ENCODE measurements around the gene VIPR2.
"Not testable (repeated sequence)": the region's sequence is repeated elsewhere in the genome, so short reads cannot be mapped to it uniquely, and the experiment has no call there.

VIPR2 gene

DNA sequence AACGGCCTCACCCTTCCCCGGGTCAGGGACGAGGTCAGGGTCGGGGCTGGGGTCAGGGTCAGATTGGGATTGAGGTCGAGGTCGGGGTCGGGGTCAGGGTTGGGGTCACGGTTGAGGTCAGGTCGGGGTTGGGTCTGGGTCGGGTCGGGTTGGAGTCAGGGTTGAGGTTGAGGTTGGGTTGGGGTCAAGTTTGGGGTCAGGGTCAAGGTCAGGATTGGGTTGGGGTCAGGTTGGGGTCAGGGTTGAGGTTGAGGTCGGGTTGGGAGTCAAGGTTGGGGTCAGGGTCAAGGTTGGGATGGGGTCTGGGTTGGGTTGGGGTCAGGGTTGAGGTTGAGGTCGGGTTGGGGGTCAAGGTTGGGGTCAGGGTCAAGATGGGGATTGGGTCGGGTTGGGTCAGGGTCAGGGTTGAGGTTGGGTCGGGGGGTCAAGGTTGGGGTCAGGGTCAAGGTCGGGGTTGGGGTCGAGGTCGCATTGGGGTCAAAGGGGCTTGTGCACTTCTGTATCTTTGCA lies 131.4 kb downstream of the VIPR2 start:
- DNase-seq: peak in 1 of 51 donors; percentile 22

GRCh38 chr7:159012353-159013069 lies 132.2 kb downstream of the VIPR2 start:
- peak in 31 of 51 donors; percentile 7 to 73 (median 51) for DNase-seq

DNA sequence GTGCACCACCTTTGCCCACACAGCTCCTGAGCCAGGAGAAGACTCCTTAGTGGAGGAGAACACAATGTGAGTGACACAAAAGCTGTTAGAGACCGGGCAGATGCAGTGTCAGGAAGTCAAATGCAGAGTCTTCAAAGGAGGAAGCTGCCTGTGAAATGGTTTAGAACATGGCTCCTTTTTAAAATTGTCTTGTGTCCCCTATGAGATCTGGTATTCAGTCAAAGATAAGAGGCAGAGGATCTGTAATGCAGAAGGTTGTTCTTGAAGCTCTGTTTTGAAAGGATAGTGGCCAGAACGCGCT lies 133.0 kb downstream of the VIPR2 start:
- DNase-seq: no peak

- no peak for DNase-seq
Measured at GRCh38 chr7:159010937-159011721, 133.5 kb downstream of the VIPR2 start.

DNA sequence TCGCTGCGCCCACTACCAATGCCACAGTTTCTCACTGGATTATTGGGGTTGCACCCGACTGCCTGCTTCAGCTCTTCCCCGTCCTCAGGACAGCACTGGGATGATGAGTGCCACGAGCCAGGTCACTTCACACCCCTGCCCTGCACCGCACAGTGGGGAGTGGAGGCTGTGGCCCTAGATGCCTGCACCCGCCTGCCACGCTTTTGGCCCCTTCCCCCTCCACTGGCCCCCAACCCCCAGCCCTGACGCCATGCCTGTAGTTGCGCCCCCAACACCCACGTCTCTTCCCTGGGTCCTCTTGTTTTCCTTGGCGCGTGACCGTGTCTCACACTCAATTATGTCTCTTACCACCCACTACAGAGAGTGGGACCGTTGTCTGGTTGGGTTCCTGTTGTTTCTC lies 134.3 kb downstream of the VIPR2 start:
- DNase-seq: no peak

GRCh38 chr7:159009951-159010350 lies 134.7 kb downstream of the VIPR2 start:
- no peak for DNase-seq

GRCh38 chr7:159008417-159008816 lies 136.2 kb downstream of the VIPR2 start:
- DNase-seq: no peak

DNA sequence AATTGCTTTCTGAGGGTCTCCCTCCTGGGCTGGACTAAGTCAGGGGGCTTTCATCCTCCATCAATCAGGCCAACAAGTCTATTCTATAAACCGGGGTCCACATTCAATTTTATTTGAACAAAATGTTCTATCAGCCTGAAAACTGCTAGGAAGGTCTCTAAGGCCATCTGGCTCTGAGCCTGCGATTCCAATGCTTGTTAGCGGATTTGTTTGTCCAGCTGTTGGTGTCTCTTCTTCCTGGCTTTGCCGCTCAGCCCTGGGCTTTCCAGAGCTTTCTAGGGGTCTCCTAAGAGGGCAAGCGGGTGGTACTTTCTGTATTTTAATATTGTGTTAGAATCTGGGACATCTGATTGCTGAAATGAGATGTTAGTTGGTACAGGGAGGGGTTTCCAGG lies 136.7 kb downstream of the VIPR2 start:
- DNase-seq: no peak

- peak in 4 of 51 donors; percentile 31 to 46 (median 38) for DNase-seq
Measured at GRCh38 chr7:159007364-159007995, 137.2 kb downstream of the VIPR2 start.

- no peak for DNase-seq
Measured at GRCh38 chr7:159006610-159007130, 138.0 kb downstream of the VIPR2 start.

- not testable (repeated sequence) for DNase-seq
Measured at GRCh38 chr7:159006022-159006609, 138.6 kb downstream of the VIPR2 start.

DNA sequence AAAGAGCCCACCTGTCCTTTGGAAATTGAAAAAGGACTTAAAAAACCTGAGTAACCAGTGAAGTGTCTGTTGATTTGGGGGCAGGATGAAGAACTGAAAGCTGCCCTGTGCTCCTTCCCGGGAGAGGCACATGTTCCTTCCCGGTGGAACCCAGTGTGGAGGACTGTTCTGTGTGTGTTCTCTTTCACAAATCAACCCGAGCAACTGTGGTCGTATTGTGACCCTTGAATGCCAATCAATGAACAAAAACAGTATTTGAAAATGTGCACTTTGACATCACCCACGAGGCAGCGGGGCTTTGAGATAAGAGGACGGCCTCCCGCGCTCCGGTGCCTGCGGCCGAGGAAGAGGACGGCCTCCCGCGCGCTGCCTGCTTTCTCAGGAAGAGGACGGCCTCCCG lies 139.0 kb downstream of the VIPR2 start:
- no peak for DNase-seq

- no peak for DNase-seq
Measured at GRCh38 chr7:159004411-159004810, 140.3 kb downstream of the VIPR2 start.

DNA sequence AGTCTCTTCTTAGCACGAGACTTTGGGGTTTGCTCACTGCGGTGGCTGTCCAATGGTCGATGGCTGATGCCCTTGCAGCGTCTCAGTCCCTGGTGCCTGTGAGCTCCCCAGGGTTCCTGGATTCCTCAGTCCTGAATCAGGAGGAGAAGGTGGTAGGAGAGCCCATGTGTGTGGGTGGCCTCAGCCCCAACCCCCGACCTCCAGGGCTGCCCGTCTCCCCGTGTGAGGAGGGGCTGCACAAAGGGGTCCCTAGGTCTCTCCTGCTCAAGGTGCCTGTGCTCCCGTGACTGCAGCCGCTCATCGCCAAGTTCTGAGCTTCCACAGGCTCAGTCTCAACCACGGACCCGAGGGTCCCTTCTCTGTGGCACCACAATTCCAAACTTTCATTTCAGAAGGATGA lies 142.9 kb downstream of the VIPR2 start:
- DNase-seq: no peak

DNA sequence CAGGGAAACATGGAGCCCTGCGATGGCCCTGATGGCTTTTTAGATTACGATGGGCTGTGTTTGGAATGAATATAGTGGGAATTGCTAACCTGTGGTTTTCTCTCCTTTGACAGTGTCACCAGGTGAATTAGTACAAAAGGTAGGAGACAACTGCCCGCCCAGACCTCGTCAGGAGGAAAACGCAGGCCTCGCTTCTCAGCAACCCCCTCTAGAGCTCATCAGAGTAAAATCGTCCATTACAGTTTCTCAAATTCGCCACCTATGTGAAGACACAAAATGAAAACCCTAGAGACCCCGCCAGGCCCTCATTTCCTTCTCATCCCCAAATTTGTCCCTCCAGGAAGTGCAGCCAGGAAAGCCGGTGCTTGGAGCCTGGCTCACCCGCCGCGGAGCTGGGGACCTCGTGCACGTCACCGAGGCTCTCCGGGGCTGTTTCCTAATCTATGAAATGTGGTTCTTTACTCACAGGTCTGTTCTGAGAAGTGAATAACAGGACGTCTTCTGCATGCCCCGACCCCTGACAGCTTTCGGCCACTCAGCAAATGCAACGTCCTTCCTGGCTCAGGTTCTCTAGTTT lies 143.7 kb downstream of the VIPR2 start:
- no peak for DNase-seq

DNA sequence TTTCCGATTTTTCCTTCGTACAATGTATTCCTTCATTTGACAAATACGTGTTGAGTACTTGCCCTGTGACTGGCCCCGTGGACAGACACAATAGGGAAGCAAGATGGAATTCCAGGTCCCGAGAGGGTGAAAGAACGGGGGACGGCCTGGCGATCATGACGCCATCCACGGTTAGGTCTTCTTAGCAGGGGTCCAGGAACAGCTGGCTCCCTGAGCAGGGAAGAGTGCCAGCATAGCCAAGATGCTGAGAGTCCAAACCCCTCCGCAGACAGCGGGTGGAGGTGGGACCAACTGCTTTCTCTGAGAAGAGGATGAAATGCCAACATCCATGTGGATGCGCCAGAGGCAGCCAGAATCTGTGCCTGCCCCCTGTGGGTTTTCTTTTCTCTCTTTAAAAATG lies 144.6 kb downstream of the VIPR2 start:
- no peak for DNase-seq

DNA sequence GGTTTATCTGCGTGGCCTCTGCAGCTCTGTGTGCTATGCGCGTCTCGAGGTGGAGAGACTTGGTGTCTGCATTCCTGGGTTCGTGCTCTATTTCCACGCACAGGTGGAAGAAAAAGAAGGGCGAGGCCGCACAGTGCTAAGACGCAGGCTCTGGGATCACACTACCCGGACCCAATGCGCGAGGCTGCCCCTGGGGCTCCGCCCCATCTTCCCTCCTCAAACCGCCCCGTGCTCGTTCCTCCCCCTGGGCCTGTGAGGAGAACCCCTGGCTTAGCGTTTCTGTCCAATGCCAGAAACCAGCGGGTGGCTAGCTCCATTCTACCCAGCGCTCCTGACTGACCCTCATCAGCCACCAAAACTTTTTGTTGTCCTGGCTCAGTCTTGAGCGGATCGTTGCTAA lies 145.2 kb downstream of the VIPR2 start:
- no peak for DNase-seq

- DNase-seq: not testable (repeated sequence)
Measured at GRCh38 chr7:158998261-158998660, 146.4 kb downstream of the VIPR2 start.

- DNase-seq: no peak
Measured at GRCh38 chr7:158997471-158997870, 147.2 kb downstream of the VIPR2 start.

DNA sequence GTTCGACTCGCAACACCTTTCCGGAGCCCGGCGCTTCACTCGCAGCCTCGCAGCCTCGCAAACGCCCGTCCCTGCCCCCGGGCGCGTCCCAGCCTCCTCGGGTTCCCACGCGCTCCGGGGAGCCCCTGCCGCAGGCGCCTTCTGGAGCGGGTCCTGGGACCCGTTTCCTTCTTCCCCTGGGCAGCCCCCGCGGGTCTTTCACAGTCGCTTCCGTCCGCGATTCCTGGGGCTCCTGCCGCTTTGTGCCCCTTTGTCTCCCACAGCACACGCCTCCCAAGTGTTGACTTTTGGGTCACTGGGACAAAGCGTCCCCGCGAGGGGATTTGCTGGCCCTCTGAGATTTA lies 147.6 kb downstream of the VIPR2 start:
- DNase-seq: no peak

Data from hypothalamus (tissue), 51 donors.